ENCODE measurements around the gene MAGI2.

MAGI2 gene

GRCh38 chr7:79453558-79454360, at the start of gene MAGI2:
MAGI2 (minus strand) TSS chr7:79453667; CDS start chr7:79453320, 347 bp downstream.
- DNase-seq, result no peak

DNA sequence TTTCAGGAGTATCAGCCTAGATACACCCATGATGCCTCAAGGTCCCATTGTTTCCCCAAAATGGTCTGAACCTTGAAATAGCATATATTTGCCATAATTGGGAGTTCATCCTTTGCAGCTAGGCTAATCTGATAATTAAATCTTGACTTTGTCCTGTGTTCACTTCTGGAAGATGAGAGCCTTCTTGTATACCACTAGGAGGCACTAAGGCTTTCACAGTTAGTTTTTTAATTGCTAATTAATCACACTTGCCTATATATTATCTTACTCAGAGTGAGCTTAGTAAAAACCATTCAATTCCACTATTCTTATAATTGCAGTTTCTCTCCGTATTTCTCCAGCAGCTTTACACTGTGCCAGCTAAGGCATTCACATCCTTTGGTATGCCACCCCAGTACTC, 48.7 kb upstream of the MAGI2 start:
- DNase-seq, result no peak

- DNase-seq, result no peak
These were observed 47.3 kb upstream of the MAGI2 start for GRCh38 chr7:79500759-79501158.

- no peak for DNase-seq
These were observed 44.3 kb upstream of the MAGI2 start for GRCh38 chr7:79497728-79498127.

- no peak for DNase-seq
These were observed 42.2 kb upstream of the MAGI2 start for GRCh38 chr7:79495544-79496272.

DNA sequence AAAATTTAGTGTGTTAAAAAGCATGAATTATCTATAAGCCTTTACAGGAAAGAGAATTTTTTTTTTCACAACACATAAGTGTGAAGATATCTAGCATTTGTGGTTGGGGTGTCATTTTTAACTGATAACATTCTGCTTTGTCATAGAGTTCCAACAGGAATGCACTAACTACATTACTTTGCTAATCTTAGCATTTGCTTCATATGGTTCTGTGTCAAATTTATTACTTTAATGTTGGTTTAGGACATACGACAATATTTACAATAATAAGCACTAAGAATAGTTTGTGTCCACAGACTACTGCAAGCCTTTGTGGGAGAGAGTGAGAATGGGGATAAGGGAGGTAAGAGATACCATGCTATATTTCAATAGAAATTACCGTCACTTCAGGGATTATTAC, 40.6 kb upstream of the MAGI2 start:
- no peak for DNase-seq

GRCh38 chr7:79489371-79489770, 35.9 kb upstream of the MAGI2 start:
- DNase-seq, result no peak

DNA sequence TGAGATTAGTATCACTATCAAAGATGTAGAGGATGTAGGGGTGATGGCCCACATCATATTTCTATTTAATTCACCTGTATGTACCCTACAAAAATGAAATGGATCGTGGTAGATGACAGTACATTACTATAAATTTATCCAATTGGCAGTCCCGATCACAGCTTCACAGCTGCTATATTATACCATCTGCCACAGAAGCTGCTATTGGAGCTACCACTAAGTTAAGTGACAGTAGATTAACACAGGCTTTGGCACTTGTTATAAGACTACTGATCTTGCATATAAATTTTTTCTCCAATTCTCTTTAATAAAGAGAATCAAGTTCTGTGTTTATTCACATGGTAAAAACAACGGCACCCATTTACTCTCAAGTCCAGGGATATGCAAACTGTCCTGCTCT, 24.9 kb upstream of the MAGI2 start:
- no peak for DNase-seq

- no peak for DNase-seq
These were observed 22.0 kb upstream of the MAGI2 start for GRCh38 chr7:79475455-79475854.

GRCh38 chr7:79471699-79472098, 18.2 kb upstream of the MAGI2 start:
- no peak for DNase-seq

DNA sequence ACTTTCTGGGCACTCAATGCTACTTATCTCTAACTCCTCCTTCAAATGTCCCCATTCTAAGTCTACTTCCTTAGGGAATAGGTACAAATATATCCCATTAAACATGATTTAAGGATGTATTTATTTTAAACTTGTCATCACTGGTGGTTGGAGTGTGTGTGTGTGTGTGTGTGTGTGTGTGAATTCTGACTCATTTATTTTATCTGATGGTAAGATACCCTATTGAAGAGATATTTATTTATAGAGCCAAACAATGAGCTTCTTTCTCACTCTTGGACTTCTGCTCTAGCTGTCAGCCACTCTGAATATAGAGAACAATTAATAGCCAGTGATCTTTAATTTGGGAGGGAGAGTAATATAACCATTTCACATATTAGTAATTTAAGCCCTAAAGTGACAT, 17.8 kb upstream of the MAGI2 start:
- no peak for DNase-seq

DNA sequence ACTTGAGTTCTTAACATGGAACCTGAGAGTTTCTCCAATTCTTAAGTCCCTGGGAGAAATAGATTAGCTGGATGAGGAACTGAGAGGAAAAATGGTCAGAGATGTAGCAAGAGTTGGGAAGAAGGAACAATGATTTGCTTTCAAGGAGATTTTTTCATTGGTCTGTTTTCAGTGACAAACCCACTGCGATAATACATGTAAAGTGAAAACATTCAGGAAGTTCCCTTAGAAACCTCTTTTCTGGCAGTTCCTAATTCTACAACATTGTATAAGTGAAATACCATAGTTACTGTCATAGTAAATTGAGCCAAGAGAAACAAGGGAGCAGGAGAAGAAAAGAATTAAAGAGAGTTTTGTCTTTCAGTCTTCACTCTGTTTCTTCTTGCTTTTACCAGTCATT, 12.1 kb upstream of the MAGI2 start:
- no peak for DNase-seq

- no peak for DNase-seq
These were observed 10.6 kb upstream of the MAGI2 start for GRCh38 chr7:79464051-79464450.

DNA sequence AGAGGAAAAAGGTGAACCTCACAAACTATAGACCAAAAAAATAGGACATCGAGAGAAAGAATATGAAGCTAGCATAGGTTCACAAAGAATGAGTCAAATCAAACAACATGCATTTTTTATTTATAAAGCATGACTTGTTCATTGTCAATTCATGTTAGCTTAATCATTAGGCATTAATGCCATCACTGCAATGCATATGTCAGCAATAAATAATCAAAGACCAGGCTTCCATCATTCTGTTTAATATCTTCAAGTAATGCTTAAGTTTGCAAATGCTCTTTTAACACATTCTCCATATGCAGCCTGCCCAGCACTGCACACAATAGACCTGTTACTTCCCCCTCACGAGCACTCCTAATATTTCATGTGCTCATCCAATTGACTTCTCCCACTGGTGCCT, 8.9 kb upstream of the MAGI2 start:
- DNase-seq, result no peak

GRCh38 chr7:79461660-79462059, 8.2 kb upstream of the MAGI2 start:
- no peak for DNase-seq

GRCh38 chr7:79459381-79459780, 5.9 kb upstream of the MAGI2 start:
- no peak for DNase-seq

DNA sequence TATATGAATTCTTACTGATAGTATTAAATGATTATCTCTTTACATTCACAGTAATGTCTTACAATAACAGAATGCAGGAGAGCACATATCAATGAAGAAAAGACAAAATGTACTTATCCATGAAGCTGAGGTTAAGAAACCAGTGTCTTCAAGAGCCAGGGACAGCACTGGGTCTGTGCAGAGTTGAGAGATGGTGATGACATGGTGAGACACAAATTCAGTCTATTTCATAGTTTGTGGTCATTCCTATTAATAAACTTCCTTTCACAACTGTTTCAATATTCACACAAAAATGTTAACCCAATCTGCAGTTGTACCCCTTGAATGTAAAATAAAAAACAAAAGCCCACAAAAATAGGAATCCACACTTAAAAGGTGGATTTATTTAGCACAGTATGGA, 5.3 kb upstream of the MAGI2 start:
- no peak for DNase-seq

- no peak for DNase-seq
These were observed 1.8 kb upstream of the MAGI2 start for GRCh38 chr7:79455173-79455790.

DNA sequence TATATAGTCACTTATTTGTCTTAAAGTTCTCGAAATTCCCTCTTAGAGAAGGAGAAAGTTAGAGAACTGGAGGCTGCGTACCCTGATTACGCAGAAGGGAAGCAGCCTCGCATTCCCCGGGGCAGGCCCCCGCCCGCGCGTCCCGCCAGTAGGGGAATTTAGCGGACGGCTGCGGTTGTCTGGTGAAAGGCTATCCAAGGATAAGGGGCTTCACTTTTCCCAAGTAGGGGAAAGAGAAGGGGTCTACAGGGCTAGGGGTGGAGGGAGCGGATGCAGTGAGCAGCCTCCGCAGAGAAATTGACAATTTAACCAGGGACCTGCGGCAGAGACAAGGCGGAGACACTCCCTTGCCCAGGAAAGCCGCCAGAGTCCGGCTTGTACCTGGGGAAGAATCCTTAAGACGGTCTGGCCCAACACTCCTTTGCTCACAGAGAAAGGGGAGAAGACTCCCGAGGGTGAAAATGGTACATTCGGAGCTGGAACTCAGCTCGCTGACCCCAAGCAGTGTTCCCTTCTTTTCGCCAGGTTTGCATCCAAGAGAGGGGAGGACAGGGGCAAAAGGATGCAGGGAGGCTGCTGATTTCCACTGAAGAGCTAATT, 994 bp upstream of the MAGI2 start:
- DNase-seq, result no peak

DNA sequence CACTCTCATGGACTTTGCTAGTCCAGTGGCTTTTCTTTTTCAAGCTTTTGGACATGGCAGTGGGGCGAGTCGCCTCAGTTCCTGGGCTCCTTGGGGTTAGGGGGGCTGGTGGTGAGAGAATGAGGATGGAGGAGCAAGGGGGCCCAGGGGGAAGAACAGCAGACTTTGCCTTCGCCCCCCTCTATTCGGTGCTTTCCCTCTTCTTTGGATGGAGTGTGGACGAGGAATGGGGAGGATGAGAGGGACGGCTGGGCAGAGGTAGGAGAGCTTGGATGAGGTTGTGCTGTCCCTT, 255 bp downstream of the MAGI2 start:
- no peak for DNase-seq

GRCh38 chr7:79452495-79453265, 787 bp downstream of the MAGI2 start:
- DNase-seq, result no peak

- no peak for DNase-seq
These were observed 1.4 kb downstream of the MAGI2 start for GRCh38 chr7:79452032-79452494.

DNA sequence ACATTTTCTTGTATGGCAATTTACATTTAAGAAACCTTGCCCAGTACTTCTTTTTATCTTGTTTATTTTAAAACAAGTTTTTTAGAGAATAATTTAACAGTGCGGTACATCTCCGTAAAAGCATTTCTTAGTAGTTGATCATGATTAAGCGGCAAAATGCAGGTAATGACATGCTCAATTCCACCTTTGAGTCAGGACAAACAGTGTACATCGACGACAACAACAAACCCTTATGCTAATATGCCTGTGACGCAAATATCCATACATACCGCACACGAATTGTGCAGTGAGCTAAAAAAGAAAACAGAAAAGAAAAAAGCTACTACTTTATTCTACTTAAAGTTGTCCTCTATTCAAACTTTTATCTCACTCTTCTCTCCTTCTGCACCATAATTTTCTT, 1.9 kb downstream of the MAGI2 start:
- no peak for DNase-seq
